ENCODE measurements around the gene CXCL14. TPM values are rescaled to one million over a fixed set of nuclear protein-coding genes. Genes with fewer than 3 reads are reported as not detected.

The CXCL14 gene
- total and polyA plus RNA-seq, 2 of the 4 experiments (the other 2 are of a cell fraction): not detected

- dilution Hi-C loops (cut with HindIII; ENCODE audit: low sequenced_read_pairs, unreplicated experiment): no loop called here
- DNase-seq (no peak), ATAC-seq (ENCODE audit: low read depth) (no peak)
- no peak overlapping the region for H4K91ac ChIP-seq (ENCODE audit: insufficient read depth, low read depth, low read length)
- no peaks in the 10 kb centered on the region for H3K9me1 ChIP-seq (ENCODE audit: insufficient read depth, low read length)
- H3K4me2 ChIP-seq (ENCODE audit: low read depth, low read length): peak overlapping the region; percentile 45
- POLR2A ChIA-PET (ENCODE audit: unreplicated experiment): no interaction called here
- no peak overlapping the region for H3K14ac ChIP-seq (replicated peaks; ENCODE audit: low read depth, low read length)
- H3K4ac ChIP-seq (ENCODE audit: low read depth, low read length): no peak overlapping the region
- H3K9me3 ChIP-seq (ENCODE audit: control insufficient read depth, insufficient read depth, low read length): peaks cover 4% of the 10 kb centered on the region; the same call in 1 of the 2 replicates
- H2BK15ac ChIP-seq (ENCODE audit: low read depth, low read length): no peak overlapping the region
- CTCF ChIA-PET: interaction anchor here (1.3 to 2.6 kb wide), 2 partner anchors 9 to 23 kb away, joined by 4 to 9 read pairs; no protein-coding TSS in a partner anchor
- no peak overlapping the region for H2BK20ac ChIP-seq (ENCODE audit: low read depth, low read length)
- H2AK5ac ChIP-seq (ENCODE audit: low read depth, low read length): no peak overlapping the region
- H2BK120ac ChIP-seq (ENCODE audit: low read depth, low read length): no peak overlapping the region
- H3K56ac ChIP-seq (ENCODE audit: extremely low read depth, insufficient read depth, low read length): no peak overlapping the region
- no CpG with 5 or more reads among the region's 5 CpGs for WGBS, 2 experiments (ENCODE audit: extremely low coverage in 2 of 2, insufficient read length in 1 of 2)
- no peak overlapping the region for H3K27ac ChIP-seq (ENCODE audit: insufficient read depth, low read length)
- no peak overlapping the region for H3K9ac ChIP-seq (ENCODE audit: low read depth, low read length)
- no peak overlapping the region for H3K23ac ChIP-seq (ENCODE audit: low read depth, low read length)
- no peaks in the 10 kb centered on the region for H3K79me1 ChIP-seq (ENCODE audit: low read depth in 1 of 2, low read length in 2 of 2)
- no peak overlapping the region for H4K5ac ChIP-seq (ENCODE audit: low read depth, low read length)
- intact Hi-C loops (cut with micrococcal nuclease): no loop called here
- no peak overlapping the region for H4K8ac ChIP-seq (ENCODE audit: low read depth in 2 of 2, low read length in 2 of 2)
- no peak overlapping the region for H3K18ac ChIP-seq (ENCODE audit: low read depth, low read length)
- H3K4me3 ChIP-seq (ENCODE audit: insufficient read depth, low read depth, low read length): 0 out of 2 replicates have a peak overlapping the region, but pooled peaks have one; percentile 13
- no peak overlapping the region for H2AK9ac ChIP-seq (replicated peaks; ENCODE audit: low read depth, low read length, poor library complexity)
- H4K20me1 ChIP-seq (ENCODE audit: insufficient read depth, low read length): no peaks in the 10 kb centered on the region
- BruUV-seq (replicated peaks): no TSS peak
- in situ Hi-C loops (cut with MboI; ENCODE audit: low sequenced_read_pairs): no loop called here
- no peaks in the 10 kb centered on the region for H3K36me3 ChIP-seq (ENCODE audit: control insufficient read depth, insufficient read depth, low read length)
- H2BK5ac ChIP-seq (ENCODE audit: low read depth, low read length, poor library complexity, severe bottlenecking): no peak overlapping the region
- H2AFZ ChIP-seq (replicated peaks; ENCODE audit: low read length, poor library complexity): no peak overlapping the region
- H3K4me1 ChIP-seq (ENCODE audit: control insufficient read depth, insufficient read depth, low read length): peaks cover 2% of the 10 kb centered on the region; the same call in 1 of the 2 replicates
- TF ChIP-seq MXI1 (IDR thresholded peaks at IDR 0.05; ENCODE audit: borderline replicate concordance, low read depth, low read length) (no peak), CTCF (conservative IDR thresholded peaks at IDR 0.05; ENCODE audit: low read depth, low read length) (no peak), RAD21 (IDR thresholded peaks at IDR 0.05; ENCODE audit: low read length) (no peak), RCOR1 (IDR thresholded peaks at IDR 0.05; ENCODE audit: insufficient replicate concordance, low read length) (no peak), FOS (IDR thresholded peaks at IDR 0.05; ENCODE audit: low read depth, low read length) (no peak), MAFK (IDR thresholded peaks at IDR 0.05; ENCODE audit: low read depth, low read length) (no peak), ELK1 (IDR thresholded peaks at IDR 0.05; ENCODE audit: borderline replicate concordance, low read depth, low read length) (no peak), RFX5 (IDR thresholded peaks at IDR 0.05; ENCODE audit: low read depth, low read length) (no peak), CHD1 (IDR thresholded peaks at IDR 0.05; ENCODE audit: low read depth, low read length) (no peak), CEBPB (IDR thresholded peaks at IDR 0.05; ENCODE audit: low read depth, low read length) (no peak)
- peaks cover 96% of the 10 kb centered on the region for H3K27me3 ChIP-seq (ENCODE audit: control insufficient read depth, insufficient read depth, low read length)
Observed at GRCh38 chr5:135543001-135543484, 35.7 kb downstream of the CXCL14 start.

Data from IMR-90 (cell line).